ENCODE data around the gene SLC38A8.

The SLC38A8 gene

GRCh38 chr16:84068783-84069462, 26.3 kb upstream of the SLC38A8 start:
- TF ChIP-seq CTCF (IDR thresholded peaks at IDR 0.05; ENCODE audit: low read depth, low read length) = no peak

GRCh38 chr16:84068041-84068440, 25.4 kb upstream of the SLC38A8 start:
- no peak for TF ChIP-seq CTCF (IDR thresholded peaks at IDR 0.05; ENCODE audit: low read depth, low read length)
- peaks cover 12% of the 10 kb centered on the region for H3K36me3 ChIP-seq
- DNase-seq = no peak
- no peak overlapping the region for H3K4me3 ChIP-seq (ENCODE audit: low read depth, low read length)
- H3K27ac ChIP-seq = no peak overlapping the region
- no peaks in the 10 kb centered on the region for H3K27me3 ChIP-seq (ENCODE audit: insufficient read depth, low read depth, severe bottlenecking)
- H3K9me3 ChIP-seq (ENCODE audit: severe bottlenecking) = no peaks in the 10 kb centered on the region

More at GRCh38 chr16:84068783-84069462, 26.3 kb upstream of the SLC38A8 start:
- Histone ChIP-seq H3K4me3 (ENCODE audit: low read depth, low read length) (no peak overlapping the region), H3K9me3 (ENCODE audit: severe bottlenecking) (no peaks in the 10 kb centered on the region), H3K36me3 (peaks cover 12% of the 10 kb centered on the region), H3K27me3 (ENCODE audit: insufficient read depth, low read depth, severe bottlenecking) (no peaks in the 10 kb centered on the region), H3K27ac (no peak overlapping the region)
- no peak for DNase-seq

GRCh38 chr16:84067640-84068039, 25.0 kb upstream of the SLC38A8 start:
- no peak for TF ChIP-seq CTCF (IDR thresholded peaks at IDR 0.05; ENCODE audit: low read depth, low read length)
- H3K27me3 ChIP-seq (ENCODE audit: insufficient read depth, low read depth, severe bottlenecking) = no peaks in the 10 kb centered on the region
- H3K27ac ChIP-seq = no peak overlapping the region
- no peak for DNase-seq
- no peaks in the 10 kb centered on the region for H3K9me3 ChIP-seq (ENCODE audit: severe bottlenecking)
- H3K4me3 ChIP-seq (ENCODE audit: low read depth, low read length) = no peak overlapping the region
- H3K36me3 ChIP-seq = peaks cover 13% of the 10 kb centered on the region

GRCh38 chr16:84065536-84066132, 23.0 kb upstream of the SLC38A8 start:
- Histone ChIP-seq H3K27me3 (ENCODE audit: insufficient read depth, low read depth, severe bottlenecking) (no peaks in the 10 kb centered on the region), H3K27ac (no peak overlapping the region), H3K36me3 (peaks cover 29% of the 10 kb centered on the region), H3K9me3 (ENCODE audit: severe bottlenecking) (no peaks in the 10 kb centered on the region), H3K4me3 (ENCODE audit: low read depth, low read length) (no peak overlapping the region)
- TF ChIP-seq CTCF (IDR thresholded peaks at IDR 0.05; ENCODE audit: low read depth, low read length) = peak; percentile 52
- DNase-seq = peak; percentile 46

GRCh38 chr16:84063980-84064379, 21.4 kb upstream of the SLC38A8 start:
- Histone ChIP-seq H3K4me3 (ENCODE audit: low read depth, low read length) (no peak overlapping the region), H3K27ac (no peak overlapping the region; the same call in 1 of the 2 replicates), H3K9me3 (ENCODE audit: severe bottlenecking) (no peaks in the 10 kb centered on the region), H3K27me3 (ENCODE audit: insufficient read depth, low read depth, severe bottlenecking) (no peaks in the 10 kb centered on the region), H3K36me3 (peaks cover 29% of the 10 kb centered on the region)
- TF ChIP-seq CTCF (IDR thresholded peaks at IDR 0.05; ENCODE audit: low read depth, low read length) = no peak
- DNase-seq = no peak
